ENCODE results near the gene CCL19. TPM values are rescaled to one million over a fixed set of nuclear protein-coding genes. Genes with fewer than 3 reads are reported as not detected.

Gene CCL19
- total RNA-seq, 1 experiment from 2014 or later: not detected

- H3K9me3 ChIP-seq (ENCODE audit: low read depth, low read length, poor library complexity, severe bottlenecking): no peaks in the 10 kb centered on the region
- peak overlapping the region; percentile 77 for H3K27ac ChIP-seq (ENCODE audit: low read depth, low read length, poor library complexity, severe bottlenecking)
- peak overlapping the region; percentile 89 for H3K4me3 ChIP-seq (ENCODE audit: low read depth, low read length, poor library complexity, severe bottlenecking)
- TF ChIP-seq CTCF (conservative IDR thresholded peaks at IDR 0.05; ENCODE audit: low read depth, low read length): no peak; the same call in 1 of the 2 replicates
- no peak for TF ChIP-seq EZH2 (IDR thresholded peaks at IDR 0.05; ENCODE audit: borderline replicate concordance, low read depth, low read length, poor library complexity, severe bottlenecking)
- H3K36me3 ChIP-seq (ENCODE audit: insufficient read depth, low read length, poor library complexity, severe bottlenecking): peaks cover 17% of the 10 kb centered on the region
- BruUV-seq (replicated peaks): no TSS peak
- intact Hi-C loops (cut with micrococcal nuclease; ENCODE audit: unreplicated experiment): no loop called here
- peaks cover 8% of the 10 kb centered on the region for H3K4me1 ChIP-seq (ENCODE audit: insufficient read depth, low read length, poor library complexity, severe bottlenecking)
- no peak for DNase-seq (ENCODE audit: low spot score)
- H3K27me3 ChIP-seq (replicated peaks; ENCODE audit: insufficient read depth, low read depth, low read length, poor library complexity): no peaks in the 10 kb centered on the region
- ChIA-PET CTCF (interaction anchor here (0.6 to 1.5 kb wide), 4 partner anchors 13 to 35 kb away, joined by 3 to 6 read pairs (median 4); partner anchors contain the start of genes DCTN3 and RPP25L), POLR2A (ENCODE audit: low non-redundant PET) (no interaction called here)
Measured at GRCh38 chr9:34647084-34647403, 44.0 kb downstream of the CCL19 start.

- CTCF ChIA-PET: interaction anchor here (0.6 to 1.5 kb wide), 4 partner anchors 12 to 35 kb away, joined by 3 to 6 read pairs (median 4); partner anchors contain the start of genes DCTN3 and RPP25L
- BruUV-seq (replicated peaks): TSS peak; percentile 59
- peak within 1 kb of the TSS; percentile 77 for H3K27ac ChIP-seq (ENCODE audit: low read depth, low read length, poor library complexity, severe bottlenecking)
- peaks cover 8% of the 10 kb centered on the region for H3K4me1 ChIP-seq (ENCODE audit: insufficient read depth, low read length, poor library complexity, severe bottlenecking)
- peaks cover 17% of the 10 kb centered on the region for H3K36me3 ChIP-seq (ENCODE audit: insufficient read depth, low read length, poor library complexity, severe bottlenecking)
- TF ChIP-seq EZH2 (IDR thresholded peaks at IDR 0.05; ENCODE audit: borderline replicate concordance, low read depth, low read length, poor library complexity, severe bottlenecking) (no peak), CTCF (conservative IDR thresholded peaks at IDR 0.05; ENCODE audit: low read depth, low read length) (peak; percentile 45)
- no peaks in the 10 kb centered on the region for H3K27me3 ChIP-seq (replicated peaks; ENCODE audit: insufficient read depth, low read depth, low read length, poor library complexity)
- POLR2A ChIA-PET (ENCODE audit: low non-redundant PET): no interaction called here
- intact Hi-C loops (cut with micrococcal nuclease; ENCODE audit: unreplicated experiment): no loop called here
- H3K9me3 ChIP-seq (ENCODE audit: low read depth, low read length, poor library complexity, severe bottlenecking): no peaks in the 10 kb centered on the region
- H3K4me3 ChIP-seq (ENCODE audit: low read depth, low read length, poor library complexity, severe bottlenecking): peak within 1 kb of the TSS; percentile 89
- peak; percentile 91 for DNase-seq (ENCODE audit: low spot score)
Measured at GRCh38 chr9:34646211-34647083, 44.6 kb downstream of the CCL19 start, which contains the start of gene GALT. Gene GALT (plus strand): TSS chr9:34646675. CDS start chr9:34646705, 30 bp downstream.

- CTCF ChIA-PET: interaction anchor here (1.0 kb wide), 1 partner anchor 15 kb away, joined by 3 read pairs; no protein-coding TSS in a partner anchor
Measured at GRCh38 chr9:34644766-34645314, 46.2 kb downstream of the CCL19 start.

More at GRCh38 chr9:34644766-34645314, 46.2 kb downstream of the CCL19 start:
- Histone ChIP-seq H3K27ac (ENCODE audit: low read depth, low read length, poor library complexity, severe bottlenecking) (no peak overlapping the region), H3K9me3 (ENCODE audit: low read depth, low read length, poor library complexity, severe bottlenecking) (no peaks in the 10 kb centered on the region), H3K36me3 (ENCODE audit: insufficient read depth, low read length, poor library complexity, severe bottlenecking) (peaks cover 17% of the 10 kb centered on the region), H3K27me3 (replicated peaks; ENCODE audit: insufficient read depth, low read depth, low read length, poor library complexity) (no peaks in the 10 kb centered on the region), H3K4me1 (ENCODE audit: insufficient read depth, low read length, poor library complexity, severe bottlenecking) (peaks cover 8% of the 10 kb centered on the region), H3K4me3 (ENCODE audit: low read depth, low read length, poor library complexity, severe bottlenecking) (no peak overlapping the region)
- no peak for TF ChIP-seq CTCF (conservative IDR thresholded peaks at IDR 0.05; ENCODE audit: low read depth, low read length)
- TF ChIP-seq EZH2 (IDR thresholded peaks at IDR 0.05; ENCODE audit: borderline replicate concordance, low read depth, low read length, poor library complexity, severe bottlenecking): no peak
- intact Hi-C loops (cut with micrococcal nuclease; ENCODE audit: unreplicated experiment): no loop called here
- no peak for DNase-seq (ENCODE audit: low spot score)
- POLR2A ChIA-PET (ENCODE audit: low non-redundant PET): no interaction called here
- no TSS peak for BruUV-seq (replicated peaks)

Measured in A673 (cell line).